HepG2 (cell line): ENCODE measurements around the gene TADA2A. TPM values are rescaled to one million over a fixed set of nuclear protein-coding genes. Genes with fewer than 3 reads are reported as not detected.

Experiments used
- ARID2 ChIP-seq: sonication (generic); formaldehyde crosslinking; IDR thresholded peaks from 2 replicates; pipeline ENCODE4 v1.8.1; 2022; ENCODE audit warnings: mild to moderate bottlenecking, missing genetic modification reagents, borderline replicate concordance
- CAMTA2 ChIP-seq: sonication (generic); formaldehyde crosslinking; IDR thresholded peaks from 2 replicates; pipeline ENCODE4 v1.4.0; 2020; ENCODE audit warnings: mild to moderate bottlenecking, missing genetic modification reagents, borderline replicate concordance
- CCAR2 ChIP-seq: fragments of 200-400 bp; formaldehyde crosslinking; optimal IDR thresholded peaks from 2 replicates; pipeline ENCODE3; 2018; ENCODE audit warnings: low read depth, mild to moderate bottlenecking, low read length, moderate library complexity
- CEBPG ChIP-seq: IDR thresholded peaks from 2 replicates; pipeline ENCODE4 v1.6.1; 2016
- CREM ChIP-seq, 2 experiments: sonication (generic) in 1 of 2; formaldehyde crosslinking in 1 of 2; IDR thresholded peaks; 2 replicates each; pipeline versions ENCODE4 v1.4.0 to v1.6.1; 2016 to 2020; ENCODE audit warnings: antibody characterized with exemption in 1 of 2, mild to moderate bottlenecking in 1 of 2, missing genetic modification reagents in 1 of 2
- DPF2 ChIP-seq: sonication (generic); formaldehyde crosslinking; IDR thresholded peaks from 2 replicates; pipeline ENCODE4 v1.4.0; 2020; ENCODE audit warnings: mild to moderate bottlenecking, low read depth, missing genetic modification reagents, borderline replicate concordance
- HMGXB4 ChIP-seq, 2 experiments: sonication (generic) in 1 of 2; formaldehyde crosslinking in 1 of 2; IDR thresholded peaks; 2 replicates each; pipeline versions ENCODE4 v1.4.0 to v1.6.1; 2018 to 2020; ENCODE audit warnings: missing genetic modification reagents in 2 of 2, borderline replicate concordance in 1 of 2, low read depth in 1 of 2, mild to moderate bottlenecking in 1 of 2, missing biosample characterization in 1 of 2
- HNRNPH1 ChIP-seq: fragments of 200-400 bp; formaldehyde crosslinking; optimal IDR thresholded peaks from 2 replicates; pipeline ENCODE3; 2017; ENCODE audit warnings: mild to moderate bottlenecking, low read depth, low read length
- HNRNPL ChIP-seq: fragments of 200-400 bp; formaldehyde crosslinking; IDR thresholded peaks from 2 replicates; pipeline ENCODE4 v1.6.1; 2017; ENCODE audit warnings: mild to moderate bottlenecking, low read depth, low read length
- MAF1 ChIP-seq: sonication (generic); formaldehyde crosslinking; IDR thresholded peaks from 2 replicates; pipeline ENCODE4 v1.5.0; 2020; ENCODE audit warnings: missing genetic modification reagents, borderline replicate concordance
- MYC ChIP-seq: sonication (generic); formaldehyde crosslinking; IDR thresholded peaks from 2 replicates; pipeline ENCODE4 v1.9.0; 2021; ENCODE audit warnings: missing genetic modification reagents, borderline replicate concordance
- NFE2 ChIP-seq: sonication (generic); formaldehyde crosslinking; IDR thresholded peaks from 2 replicates; pipeline ENCODE4 v1.4.0; 2020; ENCODE audit warnings: missing genetic modification reagents
- NFYC ChIP-seq: IDR thresholded peaks from 2 replicates; pipeline ENCODE4 v1.6.1; 2016; ENCODE audit warnings: missing genetic modification reagents, missing compliant biosample characterization
- NR2F2 ChIP-seq: IDR thresholded peaks from 2 replicates; pipeline ENCODE4 v1.6.1; 2012; ENCODE audit warnings: low read depth, inconsistent platforms, borderline replicate concordance
- RORA ChIP-seq: sonication (generic); formaldehyde crosslinking; IDR thresholded peaks from 2 replicates; pipeline ENCODE4 v1.5.0; 2020; ENCODE audit warnings: mild to moderate bottlenecking, missing genetic modification reagents, moderate library complexity
- SALL1 ChIP-seq: sonication (generic); formaldehyde crosslinking; IDR thresholded peaks from 2 replicates; pipeline ENCODE4 v1.8.0; 2022; ENCODE audit warnings: mild to moderate bottlenecking, missing genetic modification reagents
- SRSF9 ChIP-seq: fragments of 200-400 bp; formaldehyde crosslinking; IDR thresholded peaks from 2 replicates; pipeline ENCODE4 v1.6.1; 2018; ENCODE audit warnings: borderline replicate concordance, mild to moderate bottlenecking, low read depth, low read length; ENCODE audit not compliant: insufficient read depth, poor library complexity, severe bottlenecking
- U2AF2 ChIP-seq: fragments of 200-400 bp; formaldehyde crosslinking; IDR thresholded peaks from 2 replicates; pipeline ENCODE4 v1.6.1; 2017; ENCODE audit warnings: low read depth, mild to moderate bottlenecking, low read length
- ZBTB44 ChIP-seq: sonication (generic); formaldehyde crosslinking; IDR thresholded peaks from 2 replicates; pipeline ENCODE4 v1.4.0; 2020; ENCODE audit warnings: missing genetic modification reagents
- ZNF264 ChIP-seq: sonication (generic); formaldehyde crosslinking; IDR thresholded peaks from 2 replicates; pipeline ENCODE4 v1.4.0; 2020; ENCODE audit warnings: missing genetic modification reagents
- ZNF335 ChIP-seq: sonication (generic); formaldehyde crosslinking; IDR thresholded peaks from 2 replicates; pipeline ENCODE4 v1.4.0; 2020; ENCODE audit warnings: missing genetic modification reagents
- ZNF501 ChIP-seq: sonication (generic); formaldehyde crosslinking; IDR thresholded peaks from 2 replicates; pipeline ENCODE4 v1.5.1; 2020; ENCODE audit warnings: mild to moderate bottlenecking, moderate library complexity, missing genetic modification reagents
- ZNF552 ChIP-seq: sonication (generic); formaldehyde crosslinking; IDR thresholded peaks from 2 replicates; pipeline ENCODE4 v1.9.0; 2022; ENCODE audit warnings: missing genetic modification reagents, mild to moderate bottlenecking, borderline replicate concordance
- ZNF773 ChIP-seq: sonication (generic); formaldehyde crosslinking; IDR thresholded peaks from 2 replicates; pipeline ENCODE4 v1.4.0; 2020; ENCODE audit warnings: missing genetic modification reagents, borderline replicate concordance
- polyA plus RNA-seq, 8 experiments: library from polyadenylated mRNA; depleted of rRNA in 3 of 8; stranded (reverse) in 7 of 8; unstranded in 1 of 8; fragments of >200 nt; fragmentation: Illumina TruSeq in 4 of 8; extraction: Trizol in 4 of 8; gene quantifications; 2 replicates each; pipeline versions ENCODE4 v1.2.1 to v1.2.3, GENCODE V29; 2011 to 2016; ENCODE audit warnings: low read depth in 4 of 8, missing spikeins in 1 of 8, mixed read lengths in 1 of 8; ENCODE audit not compliant: insufficient read depth in 1 of 8
- total RNA-seq, 5 experiments: library from RNA; depleted of rRNA; stranded (reverse); fragments of >200 nt; fragmentation: Illumina TruSeq; extraction: Trizol; gene quantifications; 2 replicates each; pipeline ENCODE4 v1.2.3, GENCODE V29; 2016; ENCODE audit warnings: low read depth in 1 of 5

The TADA2A gene
- total and polyA plus RNA-seq, 2 of the 13 experiments (the other 11 are each of a cell fraction or from before 2014, with no cell fraction given), result 8.0 to 14.0 TPM

GRCh38 chr17:37490638-37491614, 84.2 kb downstream of the TADA2A start (continued):
- TF ChIP-seq SRSF9 (no peak), ZNF335 (peak; percentile 39; the same call in 1 of the 2 replicates), CREM (IDR thresholded peaks at IDR 0.05) (no peak), CREM (CRISPR knock-in tag; IDR thresholded peaks at IDR 0.05) (no peak), HNRNPL (no peak), CAMTA2 (CRISPR knock-in tag) (no peak), NFE2 (CRISPR knock-in tag) (no peak), NFYC (CRISPR knock-in tag) (no peak), DPF2 (CRISPR knock-in tag) (no peak), ZBTB44 (CRISPR knock-in tag) (no peak), MAF1 (CRISPR knock-in tag) (no peak), SALL1 (CRISPR knock-in tag) (peak; percentile 29), U2AF2 (no peak), HNRNPH1 (no peak), ZNF264 (no peak), ZNF501 (CRISPR knock-in tag) (0 out of 2 replicates have a peak, but pooled peaks have one; percentile 24), NR2F2 (no peak), RORA (CRISPR knock-in tag) (no peak), HMGXB4 (CRISPR knock-in tag; IDR thresholded peaks at IDR 0.05; ENCODE audit: borderline replicate concordance in 1 of 2, low read depth in 1 of 2) (no peak), ZNF552 (CRISPR knock-in tag) (no peak), MYC (CRISPR knock-in tag) (peak; percentile 43; the same call in 1 of the 2 replicates), ZNF773 (no peak), CEBPG (CRISPR knock-in tag) (no peak), CCAR2 (no peak), ARID2 (CRISPR knock-in tag) (no peak)
